ENCODE results near the gene UMAD1. TPM values are rescaled to one million over a fixed set of nuclear protein-coding genes. Genes with fewer than 3 reads are reported as not detected.

UMAD1 gene
- total RNA-seq, 2 donors from 2014 or later: 19.5 to 31.4 TPM

- WGBS: 92% methylated on average over 1 of the region's 1 CpG
- TF ChIP-seq CTCF (IDR thresholded peaks at IDR 0.05): no peak
- no peak for TF ChIP-seq POLR2A (IDR thresholded peaks at IDR 0.05)
- no peak for TF ChIP-seq POLR2AphosphoS5 (IDR thresholded peaks at IDR 0.05)
- Histone ChIP-seq H3K27me3 (replicated peaks; ENCODE audit: insufficient read depth) (no peaks in the 10 kb centered on the region), H3K27ac (no peak overlapping the region), H3K4me1 (replicated peaks) (no peaks in the 10 kb centered on the region), H3K36me3 (no peaks in the 10 kb centered on the region), H3K4me3 (no peak overlapping the region), H3K9me3 (no peaks in the 10 kb centered on the region)
- intact Hi-C loops (cut with DNase I): no loop called here
- DNase-seq (ENCODE audit: low spot score): no peak
Observed at GRCh38 chr7:7917593-7917992, 277.0 kb downstream of the UMAD1 start.

GRCh38 chr7:7918736-7919448, 278.3 kb downstream of the UMAD1 start:
- no peak overlapping the region for H3K27ac ChIP-seq
- H3K4me3 ChIP-seq: no peak overlapping the region
- no peaks in the 10 kb centered on the region for H3K27me3 ChIP-seq (replicated peaks; ENCODE audit: insufficient read depth)
- no peak for DNase-seq (ENCODE audit: low spot score)
- no peaks in the 10 kb centered on the region for H3K9me3 ChIP-seq
- no peaks in the 10 kb centered on the region for H3K36me3 ChIP-seq
- intact Hi-C loops (cut with DNase I): no loop called here
- no peaks in the 10 kb centered on the region for H3K4me1 ChIP-seq (replicated peaks)
- no peak for TF ChIP-seq POLR2A (IDR thresholded peaks at IDR 0.05)

- WGBS: 34% methylated on average over 2 of the region's 2 CpGs
Observed at GRCh38 chr7:7919449-7919945, 278.9 kb downstream of the UMAD1 start.

GRCh38 chr7:7920056-7920455, 279.5 kb downstream of the UMAD1 start:
- TF ChIP-seq POLR2AphosphoS5 (IDR thresholded peaks at IDR 0.05) (no peak), CTCF (IDR thresholded peaks at IDR 0.05) (no peak), POLR2A (IDR thresholded peaks at IDR 0.05) (no peak)
- DNase-seq (ENCODE audit: low spot score): no peak
- WGBS: 63% methylated on average over 2 of the region's 2 CpGs
- Histone ChIP-seq H3K4me1 (replicated peaks) (no peaks in the 10 kb centered on the region), H3K9me3 (no peaks in the 10 kb centered on the region), H3K27ac (no peak overlapping the region), H3K36me3 (no peaks in the 10 kb centered on the region), H3K4me3 (no peak overlapping the region), H3K27me3 (replicated peaks; ENCODE audit: insufficient read depth) (no peaks in the 10 kb centered on the region)
- intact Hi-C loops (cut with DNase I): no loop called here

More at GRCh38 chr7:7919449-7919945, 278.9 kb downstream of the UMAD1 start:
- intact Hi-C loops (cut with DNase I): no loop called here
- Histone ChIP-seq H3K4me3 (no peak overlapping the region), H3K36me3 (no peaks in the 10 kb centered on the region), H3K27ac (no peak overlapping the region), H3K4me1 (replicated peaks) (no peaks in the 10 kb centered on the region), H3K9me3 (no peaks in the 10 kb centered on the region), H3K27me3 (replicated peaks; ENCODE audit: insufficient read depth) (no peaks in the 10 kb centered on the region)
- no peak for DNase-seq (ENCODE audit: low spot score)
- TF ChIP-seq POLR2AphosphoS5 (IDR thresholded peaks at IDR 0.05) (no peak), CTCF (IDR thresholded peaks at IDR 0.05) (no peak), POLR2A (IDR thresholded peaks at IDR 0.05) (no peak)

- Histone ChIP-seq H3K4me3 (no peak overlapping the region), H3K9me3 (no peaks in the 10 kb centered on the region), H3K27me3 (replicated peaks; ENCODE audit: insufficient read depth) (no peaks in the 10 kb centered on the region), H3K4me1 (replicated peaks) (no peaks in the 10 kb centered on the region), H3K27ac (no peak overlapping the region), H3K36me3 (no peaks in the 10 kb centered on the region)
- WGBS: 60% methylated on average over 3 of the region's 3 CpGs
- intact Hi-C loops (cut with DNase I): no loop called here
- no peak for TF ChIP-seq POLR2AphosphoS5 (IDR thresholded peaks at IDR 0.05)
- no peak for TF ChIP-seq CTCF (IDR thresholded peaks at IDR 0.05)
- no peak for DNase-seq (ENCODE audit: low spot score)
Observed at GRCh38 chr7:7920481-7920880, 279.9 kb downstream of the UMAD1 start.
